ENCODE data around the gene CLSTN1. TPM values are rescaled to one million over a fixed set of nuclear protein-coding genes. Genes with fewer than 3 reads are reported as not detected.

The CLSTN1 gene
- total and polyA plus RNA-seq, 10 donors, result 28.8 to 70.7 (median 60.5) TPM

- TF ChIP-seq POLR2A (IDR thresholded peaks at IDR 0.05), result no peak
- peak in 1 of 3 donors; percentile 34 for TF ChIP-seq POLR2AphosphoS5 (IDR thresholded peaks at IDR 0.05)
- no peak for DNase-seq
- Histone ChIP-seq H3K36me3 (peaks cover 0 to 99% (median 61%) of the 10 kb centered on the region in 6 donors), H3K27me3 (replicated peaks in 1 of 7) (no peaks in the 10 kb centered on the region), H3K4me3 (no peak overlapping the region), H3K27ac (no peak overlapping the region), H3K9me3 (no peaks in the 10 kb centered on the region), H3K4me1 (peaks cover 5 to 80% (median 41%) of the 10 kb centered on the region in 6 donors)
- WGBS, 5 donors, result 76 to 88% (median 81%) methylated on average over 9 of the region's 9 CpGs
- intact Hi-C loops (cut with DNase I; ENCODE audit: low total_unique reads), result no loop called here
Observed at GRCh38 chr1:9711466-9712020, 112.2 kb downstream of the CLSTN1 start.

- Histone ChIP-seq H3K27me3 (replicated peaks in 1 of 7) (no peaks in the 10 kb centered on the region), H3K36me3 (peaks cover 0 to 84% (median 46%) of the 10 kb centered on the region in 6 donors), H3K9me3 (no peaks in the 10 kb centered on the region), H3K27ac (no peak overlapping the region), H3K4me1 (peaks cover 13 to 80% (median 39%) of the 10 kb centered on the region in 6 donors), H3K4me3 (no peak overlapping the region)
- 83 to 94% (median 89%) methylated on average over 5 to 8 of the region's 8 CpGs for WGBS, 5 donors
- TF ChIP-seq POLR2A (IDR thresholded peaks at IDR 0.05) (no peak), POLR2AphosphoS5 (IDR thresholded peaks at IDR 0.05) (peak in 1 of 3 donors; percentile 52)
- intact Hi-C loops (cut with DNase I; ENCODE audit: low total_unique reads), result no loop called here
- no peak for DNase-seq
Observed at GRCh38 chr1:9710037-9710436, 113.7 kb downstream of the CLSTN1 start.

- Histone ChIP-seq H3K4me1 (peaks cover 18 to 81% (median 53%) of the 10 kb centered on the region in 6 donors), H3K4me3 (no peak overlapping the region), H3K9me3 (no peaks in the 10 kb centered on the region), H3K27ac (no peak overlapping the region), H3K27me3 (replicated peaks in 1 of 7) (no peaks in the 10 kb centered on the region), H3K36me3 (peaks cover 0 to 48% (median 18%) of the 10 kb centered on the region in 6 donors)
- 89 to 97% (median 95%) methylated on average over 4 of the region's 4 CpGs for WGBS, 5 donors
- TF ChIP-seq CTCF (IDR thresholded peaks at IDR 0.05 in 8 of 11, conservative IDR thresholded peaks at IDR 0.05 in 3 of 11) (no peak), POLR2A (IDR thresholded peaks at IDR 0.05) (no peak), POLR2AphosphoS5 (IDR thresholded peaks at IDR 0.05) (no peak)
- intact Hi-C loops (cut with DNase I; ENCODE audit: low total_unique reads), result no loop called here
- DNase-seq, result no peak
Observed at GRCh38 chr1:9706178-9706577, 117.6 kb downstream of the CLSTN1 start.

GRCh38 chr1:9705337-9706093 is 118.2 kb downstream of the CLSTN1 start:
- H3K27me3 ChIP-seq (replicated peaks in 1 of 7), result no peaks in the 10 kb centered on the region
- H3K36me3 ChIP-seq, result peaks cover 0 to 48% (median 18%) of the 10 kb centered on the region in 6 donors
- H3K9me3 ChIP-seq, result no peaks in the 10 kb centered on the region
- peaks cover 18 to 88% (median 53%) of the 10 kb centered on the region in 6 donors for H3K4me1 ChIP-seq
- intact Hi-C loops (cut with DNase I; ENCODE audit: low total_unique reads), result no loop called here
- H3K27ac ChIP-seq, result peak overlapping the region in 6 of 8 donors; percentile 29 to 80 (median 63)
- WGBS, 5 donors, result 75 to 84% (median 79%) methylated on average over 8 of the region's 8 CpGs
- no peak overlapping the region for H3K4me3 ChIP-seq
- DNase-seq, result no peak
- TF ChIP-seq POLR2AphosphoS5 (IDR thresholded peaks at IDR 0.05), result no peak

- TF ChIP-seq POLR2A (IDR thresholded peaks at IDR 0.05) (no peak), CTCF (IDR thresholded peaks at IDR 0.05 in 8 of 11, conservative IDR thresholded peaks at IDR 0.05 in 3 of 11) (no peak), POLR2AphosphoS5 (IDR thresholded peaks at IDR 0.05) (no peak)
- H3K27ac ChIP-seq, result peak overlapping the region in 7 of 8 donors; percentile 17 to 80 (median 60)
- peaks cover 18 to 99% (median 53%) of the 10 kb centered on the region in 6 donors for H3K4me1 ChIP-seq
- no peak for DNase-seq
- no peaks in the 10 kb centered on the region for H3K27me3 ChIP-seq (replicated peaks in 1 of 7)
- WGBS, 5 donors, result 87 to 92% (median 91%) methylated on average over 3 of the region's 3 CpGs
- peaks cover 0 to 48% (median 26%) of the 10 kb centered on the region in 6 donors for H3K36me3 ChIP-seq
- H3K4me3 ChIP-seq, result peak overlapping the region in 1 of 8 donors; percentile 45
- H3K9me3 ChIP-seq, result no peaks in the 10 kb centered on the region
- intact Hi-C loops (cut with DNase I; ENCODE audit: low total_unique reads), result no loop called here
Observed at GRCh38 chr1:9703681-9704080, 120.1 kb downstream of the CLSTN1 start.

Data from spleen (tissue), 11 donors.